ENCODE measurements around the gene MPZL3. TPM values are rescaled to one million over a fixed set of nuclear protein-coding genes. Genes with fewer than 3 reads are reported as not detected.
A peak's percentile ranks its signal among the peaks of the same experiment; 100 is the strongest.

MPZL3 gene
- total RNA-seq, 1 donor from 2014 or later: not detected

DNA sequence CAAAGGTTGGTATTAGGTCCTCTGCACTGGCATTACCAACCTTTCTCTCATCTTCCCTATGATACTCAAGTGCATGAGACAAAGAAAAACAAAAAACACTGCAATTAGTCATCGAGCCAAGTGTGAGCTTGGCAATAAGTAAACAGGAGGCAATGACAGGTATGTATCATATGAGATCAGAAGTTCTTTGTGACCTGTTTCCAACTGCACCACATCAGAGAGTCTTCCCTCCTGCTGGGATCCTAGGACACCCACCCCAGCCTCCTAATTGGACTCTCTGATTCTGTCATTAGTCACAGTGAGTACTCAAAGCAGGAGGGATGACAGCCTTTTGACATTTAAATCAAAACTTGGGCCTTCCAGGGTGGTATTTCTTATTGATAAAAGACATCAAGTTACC lies 19.5 kb downstream of the MPZL3 start:
- DNase-seq (ENCODE audit: low read depth): no peak

DNA sequence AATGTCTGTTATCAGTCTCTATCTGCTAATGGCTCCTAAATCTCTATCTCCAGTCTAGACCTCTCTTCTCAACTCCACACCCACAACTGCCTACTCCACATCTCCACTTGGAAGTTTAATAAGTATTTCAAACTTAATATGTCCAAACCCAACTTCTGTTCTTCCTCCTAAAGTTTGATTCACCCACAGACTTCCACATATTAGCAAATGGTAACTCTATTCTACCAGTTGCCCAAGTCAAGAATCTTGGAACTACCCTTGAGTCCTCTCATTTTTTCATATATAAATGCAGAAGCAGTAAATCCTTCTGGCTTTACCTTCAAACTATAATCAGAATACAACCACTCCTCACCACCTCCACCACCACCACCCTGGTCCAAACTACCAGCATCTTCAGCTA lies 20.7 kb downstream of the MPZL3 start:
- DNase-seq (ENCODE audit: low read depth): no peak

DNA sequence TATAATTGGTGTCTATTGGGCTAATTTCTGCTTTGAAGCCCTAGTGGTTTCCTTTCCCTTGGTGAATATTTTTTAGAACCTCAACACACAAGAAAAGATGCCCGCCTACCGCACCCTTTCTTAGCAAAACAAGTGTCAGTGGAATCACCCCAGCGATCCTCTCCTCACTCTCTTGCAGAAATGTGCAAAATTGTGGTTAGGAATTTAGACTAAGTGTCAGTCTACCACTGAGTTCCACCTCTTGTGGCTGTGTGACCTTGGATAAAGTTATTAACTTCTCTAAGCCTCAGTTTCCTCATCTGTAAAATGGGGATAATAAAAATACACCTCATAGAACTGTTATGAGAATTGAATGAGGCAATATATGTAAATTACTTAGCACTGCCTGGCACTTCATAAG lies 22.1 kb downstream of the MPZL3 start:
- no peak for DNase-seq (ENCODE audit: low read depth)

DNA sequence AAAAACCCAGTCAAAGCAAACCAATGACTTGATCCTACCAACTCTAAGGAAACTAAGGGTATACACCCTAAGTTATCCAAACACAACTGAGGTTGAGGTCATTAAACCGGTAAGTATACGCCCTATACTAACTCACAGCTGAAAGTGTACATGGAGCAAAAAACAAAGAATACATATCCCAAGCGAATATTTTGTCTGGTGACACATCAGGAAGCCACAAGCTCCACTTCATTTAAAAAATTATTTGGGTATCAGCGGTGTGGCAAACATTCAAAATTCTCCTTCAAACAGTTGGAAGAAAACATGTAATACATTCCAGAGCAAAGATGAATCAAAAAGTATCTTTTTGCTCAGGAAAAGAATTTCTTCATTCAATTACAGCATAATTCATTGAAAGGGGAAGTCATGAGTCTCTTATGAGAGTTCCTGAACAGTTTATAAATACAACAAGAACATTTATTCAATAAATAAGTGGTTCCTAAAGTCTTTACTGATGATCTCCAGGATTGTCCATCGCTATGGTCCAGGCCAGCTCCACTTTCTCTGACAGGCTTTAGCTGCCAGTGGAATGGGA lies 22.8 kb downstream of the MPZL3 start:
- DNase-seq (ENCODE audit: low read depth): no peak

DNA sequence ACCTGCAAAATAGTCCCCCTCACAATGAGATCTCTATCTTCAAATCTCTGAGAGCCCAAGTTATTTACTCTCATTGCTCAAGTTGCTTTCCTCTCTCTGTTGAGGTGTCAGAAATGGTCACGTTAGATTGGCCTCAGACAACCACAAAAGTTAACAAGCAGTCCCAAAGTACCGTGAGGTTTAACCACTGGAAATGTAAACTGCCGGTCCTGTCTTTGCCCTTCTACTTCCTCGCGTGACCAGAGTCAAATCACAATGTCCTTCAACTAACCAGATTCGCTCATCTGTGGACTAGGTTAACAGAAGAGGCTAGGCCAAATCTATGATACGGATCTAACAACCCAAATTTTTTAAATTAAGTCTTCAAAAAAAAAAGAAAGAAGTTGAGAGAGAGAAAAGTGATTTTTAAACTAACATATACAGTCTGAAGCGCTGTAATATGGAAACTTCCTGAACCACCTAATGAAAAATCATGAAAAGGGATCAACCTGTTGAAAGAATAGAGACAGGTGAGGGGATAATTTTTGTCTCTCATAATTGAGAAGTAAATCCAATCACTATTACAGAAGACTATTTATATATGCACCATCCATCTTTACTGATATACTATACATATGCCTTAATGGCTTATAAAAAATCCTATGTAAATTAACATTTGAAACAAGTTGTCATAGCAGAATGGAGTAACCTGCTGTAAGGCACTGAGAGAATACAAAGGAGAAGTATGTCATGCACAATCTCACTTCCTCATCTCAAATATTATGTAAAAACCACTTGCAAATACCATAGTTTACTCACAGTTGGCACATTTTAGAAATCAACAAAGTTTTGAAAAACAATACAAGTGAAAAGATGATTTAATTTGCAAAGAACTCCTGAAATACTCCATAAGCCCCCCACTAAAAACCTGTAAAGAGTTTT lies 24.0 kb downstream of the MPZL3 start:
- no peak for DNase-seq (ENCODE audit: low read depth)

DNA sequence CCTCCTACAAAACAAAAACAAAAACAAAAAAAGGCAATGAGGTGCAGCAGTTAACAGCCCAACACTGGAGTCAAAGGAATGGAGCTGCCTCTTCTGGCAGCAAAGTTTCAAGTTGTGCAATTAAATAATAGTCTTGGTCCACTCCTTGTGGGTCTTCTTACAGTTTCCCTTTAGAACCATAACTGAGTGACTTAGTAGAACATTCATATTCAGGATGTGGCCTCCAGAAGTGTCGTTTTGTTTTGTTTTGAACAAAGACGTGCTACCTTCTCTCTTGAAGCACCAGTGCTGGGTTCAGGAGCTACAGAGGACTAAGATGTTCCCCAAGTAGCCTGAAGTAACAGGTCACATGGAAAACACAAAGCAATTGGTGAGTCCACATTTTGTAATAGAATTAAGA lies 25.4 kb downstream of the MPZL3 start:
- no peak for DNase-seq (ENCODE audit: low read depth)

DNA sequence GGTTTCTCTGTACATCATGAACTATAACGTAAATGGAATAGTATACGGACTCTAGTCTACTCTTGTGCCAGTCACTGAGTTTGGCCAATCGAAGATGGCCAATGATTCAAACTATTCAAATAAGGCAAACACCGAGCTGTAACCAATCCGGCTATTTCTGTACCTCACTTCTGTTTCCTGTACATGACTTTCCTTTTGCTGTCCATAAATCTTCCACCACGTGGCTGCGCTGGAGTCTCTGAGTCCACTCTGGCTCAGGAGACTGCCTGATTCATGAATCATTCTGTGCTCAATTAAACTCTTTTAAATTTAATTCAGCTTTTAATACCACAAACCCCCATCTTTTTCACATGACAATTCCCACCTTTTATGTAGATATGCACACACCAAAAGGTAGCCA lies 25.9 kb downstream of the MPZL3 start:
- DNase-seq (ENCODE audit: low read depth): peak; percentile 2

DNA sequence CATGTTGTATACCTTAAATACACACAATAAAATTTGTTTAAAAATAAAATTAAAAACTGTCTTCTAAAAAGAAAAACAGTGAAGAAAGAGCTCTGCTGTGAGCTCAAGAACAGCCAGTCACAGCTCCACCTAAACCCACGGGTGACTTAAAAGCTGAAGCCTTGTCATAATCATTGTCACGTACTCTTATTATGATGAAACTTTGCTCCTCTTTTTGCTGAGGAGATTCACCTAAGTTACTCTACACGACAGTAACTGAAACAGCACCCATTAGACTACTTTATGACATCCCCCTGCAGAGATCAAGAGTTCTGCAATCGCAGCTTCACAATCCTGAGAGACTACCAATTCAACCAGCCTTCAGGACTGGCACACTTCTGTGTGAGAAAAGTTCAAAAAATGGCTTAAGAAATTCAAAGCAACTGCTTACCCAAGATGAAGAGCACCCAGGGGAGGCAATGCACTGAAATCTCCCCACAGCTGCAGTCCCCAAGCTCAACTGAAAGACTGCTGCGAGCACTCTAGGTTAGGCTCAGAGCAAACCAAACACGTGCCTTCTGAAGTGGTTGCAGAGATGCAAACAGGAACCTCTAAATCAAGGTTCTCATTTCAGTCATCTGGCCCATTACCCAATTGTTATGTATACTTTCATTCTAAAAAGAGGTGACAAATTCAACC lies 27.5 kb downstream of the MPZL3 start, which contains the start of gene JAML:
Gene JAML (minus strand): TSS at position 501 of the 678 bp plus-strand sequence. CDS start 10,145 bp downstream, outside the sequence.
- no peak for DNase-seq (ENCODE audit: low read depth)

DNA sequence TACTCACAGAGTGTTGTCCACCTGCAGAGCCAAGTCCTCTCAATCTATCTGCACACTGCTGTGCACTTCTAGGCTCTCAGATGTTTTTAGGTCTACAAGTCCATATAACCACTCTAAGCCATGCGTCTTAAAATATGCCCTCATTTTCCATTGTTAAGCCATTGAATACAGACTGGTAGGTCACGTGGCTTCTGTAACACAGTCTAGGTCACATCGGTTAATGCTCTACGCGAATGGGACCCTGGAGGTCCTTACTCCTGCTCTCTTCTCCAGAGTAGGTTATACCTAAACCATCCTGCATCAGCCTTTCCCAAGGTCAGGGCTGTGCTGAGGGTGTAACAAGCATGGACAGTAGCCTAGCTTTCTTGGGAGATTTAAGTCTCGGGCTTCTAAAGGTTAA lies 28.2 kb downstream of the MPZL3 start:
- no peak for DNase-seq (ENCODE audit: low read depth)

DNA sequence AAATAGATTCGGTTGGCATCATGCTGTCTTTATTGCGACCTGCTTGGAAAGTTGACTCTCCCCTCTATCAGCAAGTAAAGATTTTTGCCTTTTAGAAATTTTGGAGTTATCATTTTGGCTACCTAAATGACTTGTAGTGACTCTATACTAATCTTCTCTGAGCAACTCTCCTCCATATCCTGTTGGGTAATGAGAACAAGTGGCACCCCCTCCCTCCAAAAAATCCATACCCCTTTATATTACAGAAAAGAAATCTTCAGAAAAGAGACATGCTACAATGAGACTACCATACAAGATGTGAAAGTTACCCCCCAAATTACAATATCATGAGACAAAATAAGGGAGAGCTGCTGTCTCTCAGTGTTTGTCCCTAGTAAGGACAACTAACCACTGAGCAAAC lies 28.6 kb downstream of the MPZL3 start:
- DNase-seq (ENCODE audit: low read depth): no peak

DNA sequence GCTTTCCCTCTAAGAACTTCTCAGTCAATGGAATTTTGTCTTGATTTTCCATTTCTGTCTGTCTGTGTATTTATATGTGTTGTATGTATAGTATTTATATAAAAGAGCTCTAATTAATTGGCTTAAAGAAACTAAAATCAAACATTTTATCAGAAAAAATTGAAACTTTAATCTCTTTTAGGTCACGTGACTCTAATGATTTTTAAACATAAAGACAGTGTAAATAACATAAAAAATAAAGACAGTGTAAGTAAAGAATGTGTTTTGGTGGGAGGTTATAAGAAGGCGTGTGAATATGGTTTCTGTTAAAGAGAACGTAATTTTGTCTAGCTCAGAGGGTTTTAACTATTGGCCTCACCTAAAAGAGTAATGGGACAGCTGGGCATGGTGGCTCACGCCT lies 29.7 kb downstream of the MPZL3 start:
- DNase-seq (ENCODE audit: low read depth): no peak

DNA sequence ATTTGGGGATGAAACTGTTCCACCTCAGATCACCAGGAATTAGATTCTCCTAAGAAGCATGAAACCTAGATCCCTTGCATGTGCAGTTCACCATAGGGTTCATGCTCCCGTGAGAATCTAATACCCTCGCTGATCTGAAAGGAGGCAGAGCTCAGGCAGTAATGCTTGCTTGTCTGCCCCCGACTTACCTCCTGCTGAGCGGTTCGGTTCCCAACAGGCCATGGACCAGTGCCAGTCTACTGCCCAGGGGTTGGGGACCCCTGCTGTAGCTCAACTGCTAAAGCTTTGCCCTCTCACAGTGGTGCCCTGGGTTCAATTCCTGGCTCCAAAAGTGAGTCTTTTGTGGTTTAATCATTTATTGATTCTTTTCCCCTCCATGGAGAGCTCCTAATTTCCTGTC lies 30.7 kb downstream of the MPZL3 start:
- no peak for DNase-seq (ENCODE audit: low read depth)

DNA sequence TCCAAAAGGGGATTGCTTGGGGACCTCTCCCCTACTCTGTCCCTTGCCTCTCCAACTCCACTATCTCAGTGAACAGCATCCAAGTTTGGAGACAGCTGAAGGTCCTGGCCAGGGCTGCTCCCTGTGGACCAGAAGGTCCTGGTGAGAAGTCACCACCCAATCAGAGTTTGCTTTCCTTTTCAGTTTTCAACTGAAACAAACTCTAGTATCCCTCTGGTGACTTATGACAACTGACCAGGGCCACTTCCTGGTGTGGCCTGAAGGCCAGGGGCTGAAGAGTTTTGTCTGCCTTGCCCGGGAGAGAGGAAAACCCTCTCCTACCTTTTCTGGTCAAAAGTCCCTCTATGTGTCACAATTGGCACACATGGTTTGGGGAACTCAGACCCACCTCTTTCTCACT lies 32.4 kb downstream of the MPZL3 start:
- DNase-seq (ENCODE audit: low read depth): no peak

DNA sequence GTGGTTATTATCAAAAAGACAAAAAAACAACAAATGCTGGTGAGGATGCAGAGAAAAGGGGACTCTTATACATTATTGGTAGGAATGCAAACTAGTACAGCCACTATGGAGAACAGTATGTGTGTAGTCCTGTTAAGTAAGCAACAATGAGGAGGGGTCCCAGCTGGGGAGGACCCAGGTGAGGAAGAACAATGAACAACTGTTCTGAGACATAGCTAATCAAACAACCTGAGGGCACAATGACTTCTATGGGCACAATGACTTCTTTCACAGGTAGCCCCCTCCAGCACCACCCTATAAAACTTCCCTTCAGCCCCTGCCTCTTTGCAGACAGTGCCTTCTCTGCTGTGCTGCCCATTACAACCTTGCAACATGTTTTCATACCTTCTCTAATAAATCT lies 32.9 kb downstream of the MPZL3 start:
- no peak for DNase-seq (ENCODE audit: low read depth)

DNA sequence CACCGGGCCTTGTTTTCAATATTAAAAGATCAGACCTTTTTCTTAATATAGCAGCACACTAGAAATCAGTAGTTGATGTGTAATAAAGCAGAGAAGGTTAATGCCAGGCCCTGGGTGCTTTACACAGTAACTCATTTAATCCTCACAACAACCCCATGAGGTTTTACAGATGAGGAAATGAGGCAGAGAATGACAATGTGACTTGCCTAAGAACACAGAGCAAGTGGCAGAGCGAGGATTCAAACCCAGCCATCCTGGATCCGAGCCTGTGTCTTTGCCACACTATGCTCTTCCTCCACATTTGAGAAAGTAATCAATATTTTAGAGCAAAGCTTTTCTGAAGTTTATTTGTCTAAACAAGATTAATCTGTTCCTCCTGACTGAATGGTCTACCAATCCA lies 34.6 kb downstream of the MPZL3 start:
- no peak for DNase-seq (ENCODE audit: low read depth)

DNA sequence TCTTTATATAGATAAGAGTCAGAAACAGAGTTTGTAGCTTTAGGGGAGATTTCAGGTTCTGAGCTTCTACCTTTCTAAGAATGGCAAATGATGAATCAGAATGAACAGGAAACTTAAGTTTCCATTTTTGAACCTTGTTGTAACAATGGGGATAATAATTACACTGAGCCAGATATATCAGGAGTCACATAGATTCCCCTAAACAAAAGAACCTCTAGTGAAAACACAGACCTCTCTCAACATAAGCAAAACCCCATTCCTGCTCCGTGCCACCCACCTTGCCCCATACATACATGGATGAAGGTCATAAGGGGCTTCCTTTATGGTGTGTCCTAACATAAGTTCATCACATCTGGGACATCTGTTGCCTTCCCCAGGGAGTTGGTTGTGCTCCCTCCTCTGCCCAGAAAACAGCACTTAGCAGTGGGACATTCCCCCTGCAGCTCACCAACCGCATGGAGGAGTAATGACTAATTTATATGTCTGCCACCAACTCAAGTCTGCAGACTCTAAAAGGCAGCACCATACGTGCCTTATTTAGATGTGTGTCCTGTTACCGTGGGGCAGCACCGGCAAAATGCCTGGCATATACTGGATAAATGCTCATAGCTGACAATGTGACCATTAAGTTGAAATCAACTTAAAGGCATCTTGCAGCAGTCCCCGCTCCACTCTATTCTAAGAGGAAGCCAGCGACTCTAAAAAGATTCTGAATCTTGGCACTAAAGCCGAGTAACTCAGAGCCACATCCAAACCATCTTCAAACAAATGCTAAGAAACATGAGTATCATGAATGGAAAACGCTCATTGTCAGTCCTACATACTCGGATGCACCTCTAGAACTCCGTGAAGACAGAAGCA lies 35.3 kb downstream of the MPZL3 start:
- no peak for DNase-seq (ENCODE audit: low read depth)

DNA sequence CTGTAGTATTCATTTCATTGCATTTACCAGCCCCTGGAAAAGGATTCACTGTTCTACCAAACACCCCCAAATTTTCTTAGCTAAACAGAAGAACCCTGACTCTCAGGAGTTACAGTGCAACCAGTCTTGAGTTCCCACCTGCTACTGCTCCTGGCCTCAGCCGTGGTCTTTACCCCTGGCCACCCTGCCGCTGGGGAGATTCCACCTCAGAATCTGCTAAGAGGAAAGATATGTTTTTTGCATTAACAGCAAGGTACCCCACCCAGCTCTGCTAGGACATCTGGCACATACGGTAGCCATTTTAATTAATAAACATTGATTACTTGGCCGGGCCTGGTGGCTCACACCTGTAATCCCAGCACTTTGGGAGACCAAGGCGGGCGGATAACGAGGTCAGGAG lies 36.4 kb downstream of the MPZL3 start:
- no peak for DNase-seq (ENCODE audit: low read depth)

DNA sequence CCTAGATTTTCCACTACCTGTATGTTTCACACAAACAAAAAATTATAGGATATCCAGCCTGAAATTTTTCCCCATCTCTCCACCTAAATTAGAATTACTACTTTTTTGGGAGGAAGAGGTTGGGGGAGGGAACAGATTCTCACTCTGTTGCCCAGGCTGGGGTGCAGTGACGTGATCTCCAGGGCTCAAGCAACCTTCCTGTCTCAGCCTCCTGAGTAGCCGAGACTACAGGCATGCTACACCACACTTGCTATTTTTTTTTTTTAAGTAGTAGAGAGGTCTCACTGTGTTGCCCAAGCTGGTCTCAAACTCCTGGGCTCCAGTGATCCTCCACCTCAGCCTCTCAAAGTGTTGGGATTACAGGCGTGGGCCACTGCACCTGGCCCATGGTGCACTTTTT lies 36.9 kb downstream of the MPZL3 start:
- no peak for DNase-seq (ENCODE audit: low read depth)

DNA sequence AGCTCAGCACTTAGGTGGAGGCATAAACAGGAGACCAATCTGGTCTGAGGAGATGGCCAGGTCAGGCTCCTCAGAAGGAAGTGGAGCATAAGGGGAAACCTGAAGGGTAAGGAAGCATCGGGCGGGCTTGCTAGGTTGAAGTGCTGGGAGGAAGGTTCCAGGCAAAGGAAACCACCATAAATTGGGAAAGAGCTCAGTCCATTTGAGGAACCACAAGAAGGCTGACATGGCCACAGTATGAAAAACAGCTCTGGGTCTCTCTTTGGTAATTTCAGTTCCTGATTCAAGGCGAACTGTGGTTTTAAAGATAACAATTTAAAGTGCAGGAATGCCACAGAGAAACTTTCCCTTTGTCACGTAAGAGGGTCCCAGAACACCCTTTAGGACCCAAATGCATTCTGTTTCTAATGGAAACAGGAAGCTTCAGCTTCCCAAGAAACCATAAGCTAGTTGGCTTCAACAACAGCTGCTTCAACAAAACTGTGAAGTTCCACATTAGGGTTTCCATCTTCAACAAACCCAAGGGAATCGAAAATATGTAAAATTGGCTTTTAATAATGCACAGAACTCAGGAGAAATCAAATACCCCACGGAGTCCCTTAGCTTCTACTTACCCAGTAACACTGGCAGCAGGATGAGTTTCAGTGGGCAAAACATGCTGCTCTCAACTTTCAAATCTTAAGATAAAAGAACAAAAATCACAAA lies 37.8 kb downstream of the MPZL3 start:
- DNase-seq (ENCODE audit: low read depth): no peak

DNA sequence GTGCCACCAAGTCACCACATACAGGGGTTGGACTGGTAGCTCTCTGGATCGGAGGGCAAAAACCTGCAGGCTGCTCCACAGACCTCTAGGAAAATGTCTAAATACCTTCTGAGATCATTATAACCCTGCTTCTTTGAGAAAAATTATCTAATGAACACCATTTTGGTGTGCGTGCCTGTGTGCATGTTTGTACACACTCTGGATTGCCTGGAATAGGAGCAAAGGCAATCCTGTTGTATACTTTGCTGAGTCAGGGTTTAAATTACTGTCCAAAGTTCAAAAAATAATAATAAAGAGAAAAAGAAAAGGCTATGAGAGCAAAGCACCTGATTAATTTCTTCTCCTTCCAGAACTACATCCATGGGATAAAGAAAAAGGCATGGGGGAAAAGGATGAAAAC lies 38.4 kb downstream of the MPZL3 start:
- DNase-seq (ENCODE audit: low read depth): no peak

DNA sequence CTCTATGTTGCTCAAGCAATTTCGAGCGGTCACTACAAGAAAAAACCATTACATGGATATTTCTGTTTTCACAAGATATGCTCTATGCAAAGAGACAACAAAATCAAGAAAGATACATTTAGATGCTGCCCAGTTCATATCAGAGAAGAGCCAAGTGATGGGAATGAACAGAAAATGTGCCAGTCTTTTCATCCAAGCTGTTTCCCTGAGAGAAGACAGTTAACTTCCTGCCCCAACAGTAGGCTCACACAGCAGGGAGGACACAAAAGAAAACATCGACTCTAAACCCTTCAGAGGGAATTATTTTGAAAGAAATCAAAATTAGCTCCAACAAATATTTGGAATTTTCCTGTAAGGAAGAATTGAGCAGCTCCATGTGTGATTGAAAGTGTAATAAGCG lies 39.0 kb downstream of the MPZL3 start:
- DNase-seq (ENCODE audit: low read depth): no peak

Data from myocyte (in vitro differentiated cells).